Cardiac septum (tissue), 1 donor: Measurements from ENCODE around the gene CABYR. TPM values are rescaled to one million over a fixed set of nuclear protein-coding genes. Genes with fewer than 3 reads are reported as not detected.
"Not testable (repeated sequence)": the region's sequence is repeated elsewhere in the genome, so short reads cannot be mapped to it uniquely, and the experiment has no call there.

ENCODE experiments used
- DNase-seq: peaks from one replicate; pipeline ENCODE4 v3.0.0-alpha.2; 2020; ENCODE audit warnings: low spot score
- intact Hi-C: fragments of 100-400 bp; cut with DNase I; formaldehyde crosslinking; loops from one replicate; pipeline ENCODE4 v1.14.0; 2022
- total RNA-seq: library from RNA; stranded (reverse); fragmentation: NEBNext Ultra II Directional; extraction: Animal tissue kit (Norgen Biotek cat#: 25700); gene quantifications from one replicate; pipeline ENCODE4 v1.2.1, GENCODE V29; 2021
- donor health status: DM: no; HTN: no; CAD: no.

Gene CABYR
- total RNA-seq, 1 donor from 2014 or later: 0.59 TPM

- intact Hi-C loops: no loop called here
- no peak for DNase-seq
Observed at GRCh38 chr18:24126155-24126961, 12.5 kb upstream of the CABYR start.

DNA sequence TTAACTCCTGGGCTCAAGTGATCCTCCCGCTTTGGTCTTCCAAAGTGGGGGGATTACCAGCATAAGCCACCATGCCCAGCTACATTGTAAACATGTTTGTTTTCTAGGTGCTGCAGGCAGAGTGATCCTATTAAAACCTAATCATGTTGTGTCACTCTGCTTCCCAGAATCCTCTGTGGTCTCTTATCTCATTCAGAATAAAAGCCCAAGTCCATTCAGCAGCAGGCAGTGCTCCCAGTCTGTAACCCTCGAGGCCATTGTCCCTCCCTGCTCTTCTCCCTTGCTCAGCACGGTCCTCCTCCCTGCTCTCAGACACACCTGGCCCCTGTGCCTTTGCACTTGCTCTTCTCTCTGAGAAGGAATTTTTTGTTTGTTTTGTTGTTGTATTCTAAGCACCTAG, 11.1 kb upstream of the CABYR start:
- intact Hi-C loops: no loop called here
- DNase-seq: no peak

GRCh38 chr18:24128700-24129099, 10.2 kb upstream of the CABYR start:
- intact Hi-C loops: no loop called here
- DNase-seq: no peak

GRCh38 chr18:24130494-24130893, 8.4 kb upstream of the CABYR start:
- DNase-seq: no peak
- intact Hi-C loops: no loop called here

GRCh38 chr18:24136967-24137373, 1.9 kb upstream of the CABYR start:
- DNase-seq: no peak
- intact Hi-C loops: no loop called here

- no peak for DNase-seq
- intact Hi-C loops: no loop called here
Observed at GRCh38 chr18:24138409-24138788, 463 bp upstream of the CABYR start.

- DNase-seq: no peak
- intact Hi-C loops: no loop called here
Observed at GRCh38 chr18:24140697-24141096, 1.8 kb downstream of the CABYR start.

- intact Hi-C loops: no loop called here
- no peak for DNase-seq
Observed at GRCh38 chr18:24142376-24142775, 3.5 kb downstream of the CABYR start.

GRCh38 chr18:24149591-24149990, 10.7 kb downstream of the CABYR start:
- DNase-seq, intact Hi-C loops: not testable (repeated sequence)

DNA sequence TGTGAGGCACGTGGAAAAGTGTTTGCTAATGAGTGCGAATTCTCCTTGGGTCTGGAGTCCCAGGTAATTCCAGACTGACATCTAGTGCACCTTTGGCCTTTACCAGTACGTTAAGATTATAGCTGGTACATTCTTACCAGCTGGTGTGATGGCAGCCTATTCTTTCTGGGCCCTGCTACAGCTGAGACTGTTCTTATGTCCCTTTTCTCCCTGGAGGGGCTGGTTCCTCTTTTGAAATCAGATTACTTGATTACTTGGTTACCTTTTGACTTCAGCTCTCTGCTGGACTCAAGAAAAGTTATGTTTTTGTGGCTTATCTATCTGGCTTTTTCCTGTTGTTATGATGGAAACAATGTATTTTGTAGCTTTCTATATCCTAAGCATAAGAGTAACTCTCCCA, 14.5 kb downstream of the CABYR start:
- DNase-seq: no peak
- intact Hi-C loops: no loop called here

DNA sequence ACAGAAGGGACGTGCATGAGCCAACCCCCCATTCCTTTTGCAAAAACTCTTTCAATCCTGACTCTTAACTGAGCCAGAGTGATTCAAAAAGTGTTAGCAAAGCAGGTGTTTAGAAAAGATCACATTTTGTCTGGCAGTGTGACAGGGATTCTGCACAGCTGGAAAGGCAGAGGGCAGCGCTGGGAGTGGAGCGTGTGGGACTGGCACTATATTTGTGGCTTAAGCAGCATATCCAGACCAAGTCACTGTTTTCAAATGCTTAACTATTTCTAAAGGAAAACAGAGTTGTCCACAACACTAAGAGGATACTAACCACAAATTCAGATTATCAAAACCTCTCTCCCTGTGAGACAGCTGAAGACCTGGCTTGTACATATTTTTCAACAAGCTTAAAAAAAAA, 19.0 kb downstream of the CABYR start:
- intact Hi-C loops: no loop called here
- no peak for DNase-seq

DNA sequence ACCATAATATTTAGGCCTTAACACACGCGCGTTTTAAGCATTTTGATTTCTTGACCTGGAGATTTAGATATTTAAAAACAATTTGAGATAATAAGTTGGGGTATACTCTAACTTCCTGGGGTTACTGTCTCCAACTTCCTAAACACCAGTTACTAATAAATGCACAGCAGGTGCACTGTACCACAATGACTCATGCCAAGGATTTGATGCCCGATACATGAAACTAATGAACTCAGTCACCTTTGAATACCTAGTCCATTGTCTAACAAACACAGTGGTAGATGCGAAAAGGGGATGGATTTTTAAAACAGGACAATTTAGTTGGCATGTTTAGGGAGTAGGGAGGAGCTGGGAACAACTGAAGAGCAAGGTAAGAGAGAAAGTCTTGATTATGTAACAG, 21.2 kb downstream of the CABYR start:
- DNase-seq: no peak
- intact Hi-C loops: no loop called here

DNA sequence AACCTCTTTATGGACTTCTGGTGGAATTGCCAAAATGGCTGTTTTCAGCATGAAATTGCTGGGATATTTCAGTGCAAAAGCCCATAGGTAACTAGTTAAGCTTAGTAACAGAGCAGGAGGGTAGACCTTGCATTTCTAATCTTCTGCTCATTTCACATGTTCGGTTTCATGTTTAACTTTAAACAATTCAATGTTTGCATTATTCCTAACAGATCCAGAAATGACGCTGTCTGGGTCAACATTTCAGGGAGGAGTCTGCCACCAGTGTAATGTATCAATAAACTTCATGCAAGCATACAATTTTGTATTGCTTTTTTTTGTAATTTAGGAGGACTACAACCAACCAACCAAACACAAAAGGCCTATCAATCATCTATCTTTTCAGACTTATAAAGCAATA, 22.4 kb downstream of the CABYR start:
- no peak for DNase-seq
- intact Hi-C loops: no loop called here

GRCh38 chr18:24168496-24168895, 29.6 kb downstream of the CABYR start:
- DNase-seq: no peak

DNA sequence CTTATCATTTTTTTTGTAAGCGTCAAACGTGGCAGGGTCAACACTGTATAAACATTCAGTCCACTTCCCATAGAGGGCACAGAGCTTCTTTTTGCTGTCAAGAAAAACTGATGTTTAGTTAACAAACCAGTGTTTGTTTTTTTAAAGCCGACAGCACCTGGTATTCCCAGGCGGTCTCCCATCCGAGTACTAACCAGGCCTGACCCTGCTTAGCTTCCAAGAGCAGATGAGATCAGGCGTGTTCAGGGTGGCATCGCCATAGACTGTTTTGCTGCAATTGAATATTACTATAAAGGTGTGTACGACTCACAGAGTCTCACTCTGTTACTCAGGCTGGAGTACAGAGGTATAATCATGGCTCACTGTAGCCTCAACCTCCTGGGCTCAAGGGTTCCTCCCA, 31.5 kb downstream of the CABYR start:
- intact Hi-C loops: loop anchor here (10.0 kb wide), 1 partner anchor 314 kb away; no protein-coding TSS in a partner anchor
- DNase-seq: no peak

More at GRCh38 chr18:24168496-24168895, 29.6 kb downstream of the CABYR start:
- intact Hi-C loops: no loop called here

DNA sequence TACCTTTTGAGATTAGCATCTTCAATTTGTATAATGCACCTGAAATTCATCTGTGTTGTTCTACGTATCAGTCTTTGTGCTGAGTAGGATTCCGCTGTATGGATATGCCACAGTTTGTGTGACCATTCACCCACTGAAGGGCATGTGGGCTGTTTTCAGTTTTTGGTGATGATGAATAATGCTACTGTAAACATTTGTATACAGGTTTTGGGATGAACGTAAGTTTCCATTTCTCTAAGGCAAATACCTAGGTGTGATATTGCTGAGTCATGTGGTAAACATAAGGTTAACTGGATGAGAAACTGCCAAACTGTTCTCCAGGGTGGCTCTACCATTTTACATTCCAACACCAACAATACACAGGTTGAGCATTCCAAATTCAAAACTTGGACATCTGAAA, 35.1 kb downstream of the CABYR start:
- DNase-seq: no peak
- intact Hi-C loops: loop anchor here (10.0 kb wide), 1 partner anchor 311 kb away; no protein-coding TSS in a partner anchor

DNA sequence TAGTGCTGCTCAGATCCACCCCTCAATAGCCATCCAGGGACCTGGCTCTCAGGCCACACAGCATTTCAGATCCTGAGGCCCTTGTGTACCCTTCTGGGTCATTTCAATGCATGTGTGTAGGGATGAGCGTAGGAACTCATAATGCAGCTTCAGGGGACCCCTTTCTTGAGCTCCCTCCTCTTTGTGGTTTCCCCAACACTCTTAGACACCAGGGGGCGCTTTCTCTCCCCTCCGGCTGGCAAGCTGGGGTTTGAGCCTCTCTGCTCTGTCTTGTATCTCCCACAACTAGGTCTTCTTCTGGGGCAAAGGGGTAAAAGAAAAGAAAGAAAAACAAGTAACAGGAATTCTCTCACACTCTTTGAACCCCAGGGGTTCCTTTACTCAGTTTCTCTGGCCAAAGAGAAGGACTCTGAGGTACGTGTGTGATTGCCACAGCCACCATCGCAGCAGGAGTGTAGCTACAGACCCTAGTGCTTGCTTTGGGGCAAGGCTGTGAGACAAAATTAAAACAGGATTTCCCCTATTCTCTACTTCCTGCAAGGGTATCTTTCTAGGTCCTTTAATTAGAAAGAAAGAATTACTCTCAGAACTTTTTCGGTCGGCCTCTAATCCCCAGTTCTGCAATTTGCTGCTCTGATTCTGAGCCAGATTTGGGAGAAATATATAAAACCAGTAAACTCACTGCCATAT, 38.0 kb downstream of the CABYR start:
- no peak for DNase-seq
- intact Hi-C loops: loop anchor here (2.0 to 10.0 kb wide), 2 partner anchors 94 to 308 kb away; no protein-coding TSS in a partner anchor

GRCh38 chr18:24177499-24178133, 38.8 kb downstream of the CABYR start:
- intact Hi-C loops: loop anchor here (2.0 to 10.0 kb wide), 2 partner anchors 93 to 307 kb away; no protein-coding TSS in a partner anchor

DNA sequence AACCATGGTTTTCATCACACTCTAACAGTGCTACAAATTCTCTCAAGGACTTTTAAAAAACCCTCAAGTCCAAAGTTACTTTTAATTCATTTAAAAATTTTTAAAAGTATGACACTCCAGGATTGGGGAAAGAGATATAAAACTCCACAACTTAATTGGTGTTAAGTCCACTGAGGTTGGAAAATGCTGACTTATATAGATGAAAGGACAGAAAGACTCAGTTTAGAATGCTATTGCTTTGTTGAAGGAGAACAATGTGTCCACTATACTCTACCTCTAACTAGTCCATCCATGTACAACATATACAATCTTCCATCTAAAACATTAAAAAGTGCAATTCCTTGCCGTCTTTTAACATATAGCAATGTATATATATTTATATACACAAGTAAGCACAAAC, 41.2 kb downstream of the CABYR start:
- intact Hi-C loops: no loop called here
- no peak for DNase-seq

More at GRCh38 chr18:24177499-24178133, 38.8 kb downstream of the CABYR start:
- no peak for DNase-seq

DNA sequence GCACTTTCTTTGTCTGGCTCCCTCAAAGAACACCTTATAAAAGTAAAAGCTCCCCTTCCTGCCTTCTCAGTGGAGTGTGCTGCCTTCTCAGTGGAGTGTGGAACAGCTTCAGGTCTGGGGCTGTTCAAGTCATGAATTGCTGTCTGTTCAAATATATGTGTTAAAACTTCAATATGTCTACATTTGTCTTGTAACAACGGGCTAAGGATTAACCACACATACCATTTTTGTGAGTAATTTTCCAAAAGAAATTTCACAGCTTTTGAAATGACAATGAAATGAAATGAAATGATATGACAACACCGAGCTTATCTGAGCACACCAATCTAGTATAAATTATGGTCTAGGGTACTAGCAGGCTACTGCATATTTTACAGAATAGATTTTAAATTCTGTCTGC, 42.9 kb downstream of the CABYR start:
- intact Hi-C loops: no loop called here
- no peak for DNase-seq
